HUES6 (cell line): ENCODE results near the gene CATSPER3.

ENCODE experiments used
- H3K27ac ChIP-seq: 2 replicates; pipeline ENCODE4 v1.7.0; 2013; ENCODE audit warnings: low read depth, mild to moderate bottlenecking, low read length, inconsistent platforms
- H3K27me3 ChIP-seq: 2 replicates; pipeline ENCODE4 v1.6.1; 2013; ENCODE audit warnings: low read length; ENCODE audit not compliant: control insufficient read depth, insufficient read depth
- H3K36me3 ChIP-seq: 2 replicates; pipeline ENCODE4 v1.6.1; 2013; ENCODE audit warnings: low read length; ENCODE audit not compliant: control insufficient read depth, insufficient read depth
- H3K4me1 ChIP-seq: 2 replicates; pipeline ENCODE4 v1.6.1; 2013; ENCODE audit warnings: low read length; ENCODE audit not compliant: control insufficient read depth, insufficient read depth
- H3K4me3 ChIP-seq: 2 replicates; pipeline ENCODE4 v1.5.1; 2013; ENCODE audit warnings: low read depth, low read length
- H3K9ac ChIP-seq: one replicate; pipeline ENCODE4 v1.6.1; 2013; ENCODE audit warnings: mild to moderate bottlenecking, low read length
- H3K9me3 ChIP-seq: 2 replicates; pipeline ENCODE4 v1.6.1; 2013; ENCODE audit warnings: low read depth, low read length; ENCODE audit not compliant: control insufficient read depth, insufficient read depth

CATSPER3 gene

GRCh38 chr5:134945041-134945440, 22.7 kb upstream of the CATSPER3 start:
- Histone ChIP-seq H3K36me3 (no peaks in the 10 kb centered on the region), H3K9ac (no peak overlapping the region), H3K27ac (no peak overlapping the region), H3K4me1 (no peaks in the 10 kb centered on the region), H3K9me3 (no peaks in the 10 kb centered on the region), H3K4me3 (no peak overlapping the region), H3K27me3 (no peaks in the 10 kb centered on the region)

GRCh38 chr5:134948911-134949310, 18.8 kb upstream of the CATSPER3 start:
- H3K4me3 ChIP-seq = no peak overlapping the region
- H3K36me3 ChIP-seq = no peaks in the 10 kb centered on the region
- H3K9me3 ChIP-seq = peaks cover 2% of the 10 kb centered on the region; the same call in 1 of the 2 replicates
- H3K4me1 ChIP-seq = no peaks in the 10 kb centered on the region
- no peak overlapping the region for H3K9ac ChIP-seq
- H3K27ac ChIP-seq = no peak overlapping the region
- H3K27me3 ChIP-seq = no peaks in the 10 kb centered on the region

- H3K27ac ChIP-seq = no peak overlapping the region
- no peaks in the 10 kb centered on the region for H3K4me1 ChIP-seq
- H3K36me3 ChIP-seq = no peaks in the 10 kb centered on the region
- peaks cover 6% of the 10 kb centered on the region; the same call in 1 of the 2 replicates for H3K9me3 ChIP-seq
- no peaks in the 10 kb centered on the region for H3K27me3 ChIP-seq
- H3K4me3 ChIP-seq = no peak overlapping the region
- H3K9ac ChIP-seq = no peak overlapping the region
Measured at GRCh38 chr5:134949316-134949715, 18.4 kb upstream of the CATSPER3 start.

GRCh38 chr5:134957920-134958608, 9.6 kb upstream of the CATSPER3 start:
- H3K9me3 ChIP-seq = peaks cover 7% of the 10 kb centered on the region; the same call in 1 of the 2 replicates
- no peak overlapping the region for H3K9ac ChIP-seq
- H3K27ac ChIP-seq = peak overlapping the region; percentile 24; the same call in 1 of the 2 replicates
- H3K4me3 ChIP-seq = no peak overlapping the region
- peaks cover 16% of the 10 kb centered on the region for H3K36me3 ChIP-seq
- no peaks in the 10 kb centered on the region for H3K27me3 ChIP-seq
- peaks cover 17% of the 10 kb centered on the region for H3K4me1 ChIP-seq

- no peak overlapping the region for H3K4me3 ChIP-seq
- H3K4me1 ChIP-seq = peaks cover 17% of the 10 kb centered on the region
- peak overlapping the region; percentile 24; the same call in 1 of the 2 replicates for H3K27ac ChIP-seq
- peaks cover 7% of the 10 kb centered on the region; the same call in 1 of the 2 replicates for H3K9me3 ChIP-seq
- peaks cover 18% of the 10 kb centered on the region for H3K36me3 ChIP-seq
- H3K9ac ChIP-seq = no peak overlapping the region
- no peaks in the 10 kb centered on the region for H3K27me3 ChIP-seq
Measured at GRCh38 chr5:134958755-134959154, 9.0 kb upstream of the CATSPER3 start.

- Histone ChIP-seq H3K36me3 (peaks cover 28% of the 10 kb centered on the region), H3K27me3 (no peaks in the 10 kb centered on the region), H3K4me3 (no peak overlapping the region), H3K9me3 (no peaks in the 10 kb centered on the region), H3K4me1 (peaks cover 12% of the 10 kb centered on the region), H3K27ac (no peak overlapping the region), H3K9ac (no peak overlapping the region)
Measured at GRCh38 chr5:134963098-134963497, 4.6 kb upstream of the CATSPER3 start.

- H3K4me3 ChIP-seq = no peak overlapping the region
- H3K27ac ChIP-seq = no peak overlapping the region
- peaks cover 25% of the 10 kb centered on the region for H3K36me3 ChIP-seq
- H3K27me3 ChIP-seq = no peaks in the 10 kb centered on the region
- H3K9ac ChIP-seq = no peak overlapping the region
- H3K4me1 ChIP-seq = no peaks in the 10 kb centered on the region
- H3K9me3 ChIP-seq = no peaks in the 10 kb centered on the region
Measured at GRCh38 chr5:134964359-134965270, 3.1 kb upstream of the CATSPER3 start.

- H3K4me3 ChIP-seq = no peak overlapping the region
- H3K27me3 ChIP-seq = no peaks in the 10 kb centered on the region
- no peaks in the 10 kb centered on the region for H3K4me1 ChIP-seq
Measured at GRCh38 chr5:134965271-134965825, 2.4 kb upstream of the CATSPER3 start.

GRCh38 chr5:134968055-134968454, 348 bp downstream of the CATSPER3 start:
- Histone ChIP-seq H3K4me1 (no peaks in the 10 kb centered on the region), H3K27ac (no peak overlapping the region), H3K4me3 (no peak overlapping the region)

More at GRCh38 chr5:134965271-134965825, 2.4 kb upstream of the CATSPER3 start:
- no peak overlapping the region for H3K9ac ChIP-seq
- no peaks in the 10 kb centered on the region for H3K9me3 ChIP-seq
- H3K36me3 ChIP-seq = peaks cover 25% of the 10 kb centered on the region
- no peak overlapping the region for H3K27ac ChIP-seq

GRCh38 chr5:134969166-134969565, 1.5 kb downstream of the CATSPER3 start:
- Histone ChIP-seq H3K4me1 (no peaks in the 10 kb centered on the region), H3K9ac (no peak overlapping the region)

More at GRCh38 chr5:134968055-134968454, 348 bp downstream of the CATSPER3 start:
- H3K36me3 ChIP-seq = peaks cover 12% of the 10 kb centered on the region
- H3K9me3 ChIP-seq = no peaks in the 10 kb centered on the region
- H3K9ac ChIP-seq = no peak overlapping the region
- no peaks in the 10 kb centered on the region for H3K27me3 ChIP-seq

More at GRCh38 chr5:134969166-134969565, 1.5 kb downstream of the CATSPER3 start:
- no peak overlapping the region for H3K27ac ChIP-seq
- H3K9me3 ChIP-seq = no peaks in the 10 kb centered on the region
- no peak overlapping the region for H3K4me3 ChIP-seq
- H3K27me3 ChIP-seq = no peaks in the 10 kb centered on the region
- peaks cover 10% of the 10 kb centered on the region for H3K36me3 ChIP-seq
